ENCODE measurements around the gene CREB5.

The CREB5 gene

GRCh38 chr7:28571405-28571804 lies 159.1 kb downstream of the CREB5 start:
- Histone ChIP-seq H3K27ac (ENCODE audit: low read depth, low read length) (no peak overlapping the region), H3K9ac (ENCODE audit: low read depth in 1 of 2, low read length in 2 of 2) (no peak overlapping the region), H3K36me3 (ENCODE audit: control insufficient read depth in 1 of 2, insufficient read depth in 2 of 2, low read length in 2 of 2) (no peaks in the 10 kb centered on the region), H3K4me1 (ENCODE audit: control insufficient read depth in 1 of 2, insufficient read depth in 2 of 2, low read length in 2 of 2) (peaks cover 3 to 12% of the 10 kb centered on the region in 2 donors), H3K27me3 (ENCODE audit: control insufficient read depth in 1 of 2, insufficient read depth in 2 of 2, low read length in 2 of 2) (peaks cover 0 to 15% of the 10 kb centered on the region in 2 donors), H3K9me3 (ENCODE audit: control insufficient read depth in 1 of 2, low read length in 2 of 2) (no peaks in the 10 kb centered on the region), H3K4me3 (ENCODE audit: low read depth in 1 of 2, low read length in 2 of 2) (no peak overlapping the region)

- H3K27ac ChIP-seq (ENCODE audit: low read depth, low read length), result no peak overlapping the region
- H3K4me1 ChIP-seq (ENCODE audit: control insufficient read depth in 1 of 2, insufficient read depth in 2 of 2, low read length in 2 of 2), result peaks cover 3 to 12% of the 10 kb centered on the region in 2 donors
- peaks cover 0 to 22% of the 10 kb centered on the region in 2 donors for H3K27me3 ChIP-seq (ENCODE audit: control insufficient read depth in 1 of 2, insufficient read depth in 2 of 2, low read length in 2 of 2)
These were observed 160.2 kb downstream of the CREB5 start for GRCh38 chr7:28572321-28573058.

GRCh38 chr7:28573059-28573553 lies 160.8 kb downstream of the CREB5 start:
- no peak overlapping the region for H3K4me3 ChIP-seq (ENCODE audit: low read depth in 1 of 2, low read length in 2 of 2)
- no peaks in the 10 kb centered on the region for H3K36me3 ChIP-seq (ENCODE audit: control insufficient read depth in 1 of 2, insufficient read depth in 2 of 2, low read length in 2 of 2)
- H3K27ac ChIP-seq (ENCODE audit: low read depth, low read length), result no peak overlapping the region
- peaks cover 0 to 18% of the 10 kb centered on the region in 2 donors for H3K27me3 ChIP-seq (ENCODE audit: control insufficient read depth in 1 of 2, insufficient read depth in 2 of 2, low read length in 2 of 2)
- no peak overlapping the region for H3K9ac ChIP-seq (ENCODE audit: low read depth in 1 of 2, low read length in 2 of 2)
- no peaks in the 10 kb centered on the region for H3K9me3 ChIP-seq (ENCODE audit: control insufficient read depth in 1 of 2, low read length in 2 of 2)
- peaks cover 3 to 12% of the 10 kb centered on the region in 2 donors for H3K4me1 ChIP-seq (ENCODE audit: control insufficient read depth in 1 of 2, insufficient read depth in 2 of 2, low read length in 2 of 2)

More at GRCh38 chr7:28572321-28573058, 160.2 kb downstream of the CREB5 start:
- H3K9me3 ChIP-seq (ENCODE audit: control insufficient read depth in 1 of 2, low read length in 2 of 2), result no peaks in the 10 kb centered on the region
- H3K4me3 ChIP-seq (ENCODE audit: low read depth in 1 of 2, low read length in 2 of 2), result no peak overlapping the region
- no peaks in the 10 kb centered on the region for H3K36me3 ChIP-seq (ENCODE audit: control insufficient read depth in 1 of 2, insufficient read depth in 2 of 2, low read length in 2 of 2)
- no peak overlapping the region for H3K9ac ChIP-seq (ENCODE audit: low read depth in 1 of 2, low read length in 2 of 2)

GRCh38 chr7:28573651-28574301 lies 161.5 kb downstream of the CREB5 start:
- no peak overlapping the region for H3K4me3 ChIP-seq (ENCODE audit: low read depth in 1 of 2, low read length in 2 of 2)
- peaks cover 0 to 18% of the 10 kb centered on the region in 2 donors for H3K27me3 ChIP-seq (ENCODE audit: control insufficient read depth in 1 of 2, insufficient read depth in 2 of 2, low read length in 2 of 2)
- no peak overlapping the region for H3K9ac ChIP-seq (ENCODE audit: low read depth in 1 of 2, low read length in 2 of 2)
- peaks cover 3 to 12% of the 10 kb centered on the region in 2 donors for H3K4me1 ChIP-seq (ENCODE audit: control insufficient read depth in 1 of 2, insufficient read depth in 2 of 2, low read length in 2 of 2)
- H3K36me3 ChIP-seq (ENCODE audit: control insufficient read depth in 1 of 2, insufficient read depth in 2 of 2, low read length in 2 of 2), result no peaks in the 10 kb centered on the region
- no peaks in the 10 kb centered on the region for H3K9me3 ChIP-seq (ENCODE audit: control insufficient read depth in 1 of 2, low read length in 2 of 2)
- no peak overlapping the region for H3K27ac ChIP-seq (ENCODE audit: low read depth, low read length)

GRCh38 chr7:28575241-28575643 lies 162.9 kb downstream of the CREB5 start:
- Histone ChIP-seq H3K36me3 (ENCODE audit: control insufficient read depth in 1 of 2, insufficient read depth in 2 of 2, low read length in 2 of 2) (no peaks in the 10 kb centered on the region), H3K9me3 (ENCODE audit: control insufficient read depth in 1 of 2, low read length in 2 of 2) (no peaks in the 10 kb centered on the region), H3K27ac (ENCODE audit: low read depth, low read length) (no peak overlapping the region), H3K27me3 (ENCODE audit: control insufficient read depth in 1 of 2, insufficient read depth in 2 of 2, low read length in 2 of 2) (peaks cover 0 to 22% of the 10 kb centered on the region in 2 donors), H3K9ac (ENCODE audit: low read depth in 1 of 2, low read length in 2 of 2) (no peak overlapping the region), H3K4me3 (ENCODE audit: low read depth in 1 of 2, low read length in 2 of 2) (no peak overlapping the region), H3K4me1 (ENCODE audit: control insufficient read depth in 1 of 2, insufficient read depth in 2 of 2, low read length in 2 of 2) (peaks cover 3 to 12% of the 10 kb centered on the region in 2 donors)

- Histone ChIP-seq H3K27ac (ENCODE audit: low read depth, low read length) (no peak overlapping the region), H3K4me3 (ENCODE audit: low read depth in 1 of 2, low read length in 2 of 2) (no peak overlapping the region), H3K36me3 (ENCODE audit: control insufficient read depth in 1 of 2, insufficient read depth in 2 of 2, low read length in 2 of 2) (no peaks in the 10 kb centered on the region), H3K27me3 (ENCODE audit: control insufficient read depth in 1 of 2, insufficient read depth in 2 of 2, low read length in 2 of 2) (peaks cover 0 to 22% of the 10 kb centered on the region in 2 donors), H3K9ac (ENCODE audit: low read depth in 1 of 2, low read length in 2 of 2) (no peak overlapping the region), H3K9me3 (ENCODE audit: control insufficient read depth in 1 of 2, low read length in 2 of 2) (no peaks in the 10 kb centered on the region), H3K4me1 (ENCODE audit: control insufficient read depth in 1 of 2, insufficient read depth in 2 of 2, low read length in 2 of 2) (peaks cover 3 to 12% of the 10 kb centered on the region in 2 donors)
These were observed 164.3 kb downstream of the CREB5 start for GRCh38 chr7:28576656-28577055.

- H3K4me1 ChIP-seq (ENCODE audit: control insufficient read depth in 1 of 2, insufficient read depth in 2 of 2, low read length in 2 of 2), result no peaks in the 10 kb centered on the region
- no peak overlapping the region for H3K27ac ChIP-seq (ENCODE audit: low read depth, low read length)
These were observed 167.3 kb downstream of the CREB5 start for GRCh38 chr7:28579571-28579970.

GRCh38 chr7:28580665-28581064 lies 168.3 kb downstream of the CREB5 start:
- H3K27me3 ChIP-seq (ENCODE audit: control insufficient read depth in 1 of 2, insufficient read depth in 2 of 2, low read length in 2 of 2), result peaks cover 0 to 10% of the 10 kb centered on the region in 2 donors
- H3K27ac ChIP-seq (ENCODE audit: low read depth, low read length), result no peak overlapping the region
- no peaks in the 10 kb centered on the region for H3K9me3 ChIP-seq (ENCODE audit: control insufficient read depth in 1 of 2, low read length in 2 of 2)
- no peaks in the 10 kb centered on the region for H3K4me1 ChIP-seq (ENCODE audit: control insufficient read depth in 1 of 2, insufficient read depth in 2 of 2, low read length in 2 of 2)
- H3K4me3 ChIP-seq (ENCODE audit: low read depth in 1 of 2, low read length in 2 of 2), result no peak overlapping the region
- H3K9ac ChIP-seq (ENCODE audit: low read depth in 1 of 2, low read length in 2 of 2), result no peak overlapping the region
- no peaks in the 10 kb centered on the region for H3K36me3 ChIP-seq (ENCODE audit: control insufficient read depth in 1 of 2, insufficient read depth in 2 of 2, low read length in 2 of 2)

More at GRCh38 chr7:28579571-28579970, 167.3 kb downstream of the CREB5 start:
- no peaks in the 10 kb centered on the region for H3K9me3 ChIP-seq (ENCODE audit: control insufficient read depth in 1 of 2, low read length in 2 of 2)
- H3K27me3 ChIP-seq (ENCODE audit: control insufficient read depth in 1 of 2, insufficient read depth in 2 of 2, low read length in 2 of 2), result peaks cover 0 to 16% of the 10 kb centered on the region in 2 donors
- no peak overlapping the region for H3K4me3 ChIP-seq (ENCODE audit: low read depth in 1 of 2, low read length in 2 of 2)
- no peaks in the 10 kb centered on the region for H3K36me3 ChIP-seq (ENCODE audit: control insufficient read depth in 1 of 2, insufficient read depth in 2 of 2, low read length in 2 of 2)
- no peak overlapping the region for H3K9ac ChIP-seq (ENCODE audit: low read depth in 1 of 2, low read length in 2 of 2)

- no peaks in the 10 kb centered on the region for H3K36me3 ChIP-seq (ENCODE audit: control insufficient read depth in 1 of 2, insufficient read depth in 2 of 2, low read length in 2 of 2)
- no peak overlapping the region for H3K27ac ChIP-seq (ENCODE audit: low read depth, low read length)
- H3K27me3 ChIP-seq (ENCODE audit: control insufficient read depth in 1 of 2, insufficient read depth in 2 of 2, low read length in 2 of 2), result peaks cover 0 to 10% of the 10 kb centered on the region in 2 donors
- no peak overlapping the region for H3K9ac ChIP-seq (ENCODE audit: low read depth in 1 of 2, low read length in 2 of 2)
- H3K4me1 ChIP-seq (ENCODE audit: control insufficient read depth in 1 of 2, insufficient read depth in 2 of 2, low read length in 2 of 2), result no peaks in the 10 kb centered on the region
- no peak overlapping the region for H3K4me3 ChIP-seq (ENCODE audit: low read depth in 1 of 2, low read length in 2 of 2)
- no peaks in the 10 kb centered on the region for H3K9me3 ChIP-seq (ENCODE audit: control insufficient read depth in 1 of 2, low read length in 2 of 2)
These were observed 169.0 kb downstream of the CREB5 start for GRCh38 chr7:28581351-28581750.

- Histone ChIP-seq H3K27me3 (ENCODE audit: control insufficient read depth in 1 of 2, insufficient read depth in 2 of 2, low read length in 2 of 2) (peaks cover 0 to 9% of the 10 kb centered on the region in 2 donors), H3K9me3 (ENCODE audit: control insufficient read depth in 1 of 2, low read length in 2 of 2) (no peaks in the 10 kb centered on the region), H3K36me3 (ENCODE audit: control insufficient read depth in 1 of 2, insufficient read depth in 2 of 2, low read length in 2 of 2) (no peaks in the 10 kb centered on the region), H3K4me1 (ENCODE audit: control insufficient read depth in 1 of 2, insufficient read depth in 2 of 2, low read length in 2 of 2) (no peaks in the 10 kb centered on the region), H3K4me3 (ENCODE audit: low read depth in 1 of 2, low read length in 2 of 2) (no peak overlapping the region), H3K9ac (ENCODE audit: low read depth in 1 of 2, low read length in 2 of 2) (no peak overlapping the region), H3K27ac (ENCODE audit: low read depth, low read length) (no peak overlapping the region)
These were observed 169.9 kb downstream of the CREB5 start for GRCh38 chr7:28582226-28582625.
